Left hindlimb (tissue), 1 donor: ENCODE results near the gene CPNE2.

Experiments used
- DNase-seq: peaks from one replicate; pipeline ENCODE4 v3.0.0-alpha.2; 2018

Gene CPNE2

GRCh38 chr16:57127037-57127763, 34.8 kb downstream of the CPNE2 start:
- DNase-seq = no peak

DNA sequence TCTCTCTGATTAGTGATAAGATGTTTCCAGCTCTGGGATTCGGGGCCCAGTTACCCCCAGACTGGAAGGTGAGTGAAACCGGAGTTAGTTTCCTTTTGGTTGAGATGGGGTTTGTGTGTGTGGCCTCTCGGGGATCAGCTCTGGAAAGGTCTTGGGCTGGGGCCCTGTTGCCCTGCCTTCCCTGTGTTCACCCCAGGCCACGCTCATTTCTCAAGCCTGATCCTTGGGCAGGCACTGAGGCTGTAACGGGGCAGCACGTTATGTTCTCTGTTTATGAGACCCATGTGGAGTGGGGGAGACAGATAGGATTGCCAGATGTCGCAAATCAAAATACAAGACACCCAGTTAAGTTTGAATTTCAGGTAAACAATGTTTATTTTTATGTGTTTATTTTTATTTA, 35.5 kb downstream of the CPNE2 start:
- no peak for DNase-seq

- no peak for DNase-seq
Measured at GRCh38 chr16:57128771-57129389, 36.5 kb downstream of the CPNE2 start.

DNA sequence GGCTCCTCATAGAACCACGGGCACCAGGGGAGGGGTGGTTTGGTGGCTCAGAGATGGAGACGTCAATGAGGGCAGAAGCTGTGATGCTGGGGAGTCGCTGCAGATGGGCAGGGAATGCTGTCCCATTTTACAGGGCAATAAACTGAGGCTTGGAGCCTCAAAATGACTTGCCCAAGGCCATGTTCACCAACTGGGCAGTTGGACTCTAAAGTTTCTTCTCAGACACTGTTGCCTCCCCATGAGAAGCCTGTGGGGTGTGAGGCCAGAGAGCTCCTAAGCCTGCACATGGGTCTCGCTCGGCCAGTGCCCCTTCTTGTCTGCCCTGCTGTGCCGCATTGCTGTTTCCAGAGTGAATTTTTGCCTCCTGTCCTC, 38.6 kb downstream of the CPNE2 start:
- no peak for DNase-seq

- no peak for DNase-seq
Measured at GRCh38 chr16:57131351-57131970, 39.1 kb downstream of the CPNE2 start.

DNA sequence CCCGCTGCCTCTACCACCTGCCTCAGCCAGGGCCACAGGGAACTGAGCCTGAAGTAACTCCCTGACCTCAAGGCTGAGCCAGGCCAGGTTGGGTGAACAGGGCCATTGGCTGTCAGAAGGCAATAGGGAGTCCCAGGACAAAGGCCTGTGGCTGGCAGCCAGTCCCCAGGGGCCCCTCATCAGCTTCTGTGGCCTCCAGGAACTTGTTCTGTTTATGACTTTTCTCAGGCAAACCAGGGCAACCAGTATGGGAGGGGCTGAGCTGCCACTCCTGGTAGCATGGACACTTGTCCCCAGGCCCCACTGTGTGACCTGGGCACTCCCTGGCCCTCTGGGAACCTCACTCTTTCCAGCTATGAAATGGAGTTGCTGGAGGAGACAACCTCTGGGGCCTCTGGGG, 40.1 kb downstream of the CPNE2 start:
- DNase-seq = no peak

DNA sequence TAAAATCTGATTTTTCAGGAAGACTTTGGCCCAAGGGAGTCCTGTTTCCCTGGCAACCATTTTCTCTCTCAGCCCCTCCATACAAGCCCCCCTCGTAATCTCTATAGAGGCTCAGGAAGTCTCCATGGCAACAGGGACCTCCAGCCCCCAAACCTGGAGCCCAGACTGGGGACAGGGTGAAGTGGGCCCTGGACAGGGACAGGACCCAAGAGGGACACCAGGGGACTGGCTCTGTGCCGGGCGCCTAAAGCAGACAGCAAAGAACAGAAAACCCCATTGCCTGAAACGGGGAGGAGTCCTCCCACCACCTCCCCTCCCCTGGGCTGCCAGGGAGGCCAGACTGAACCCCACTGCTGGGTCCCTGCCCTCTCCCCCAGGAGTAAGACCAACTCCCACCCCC, 40.6 kb downstream of the CPNE2 start:
- DNase-seq = no peak

DNA sequence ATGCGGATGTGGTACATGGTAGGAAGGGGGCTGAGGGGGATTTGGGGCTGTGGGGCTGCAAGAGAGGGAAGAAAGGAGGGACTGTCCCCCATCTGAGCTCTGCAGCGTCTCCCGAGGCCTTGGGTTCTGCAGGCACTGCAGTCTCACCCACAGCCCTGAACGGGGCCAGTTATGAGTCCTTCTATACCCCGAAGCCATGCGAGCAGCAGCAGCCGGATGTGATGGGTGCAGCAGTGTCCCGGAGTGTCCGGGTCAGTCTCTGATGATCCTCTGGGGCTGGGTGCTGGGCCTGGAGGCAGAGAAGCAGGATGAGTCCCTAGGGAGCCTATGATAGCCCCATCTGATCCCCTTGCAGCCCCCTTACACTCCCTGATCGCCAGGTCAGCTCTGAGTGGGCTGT, 41.5 kb downstream of the CPNE2 start:
- DNase-seq = no peak

- no peak for DNase-seq
Measured at GRCh38 chr16:57134982-57135381, 42.6 kb downstream of the CPNE2 start.

DNA sequence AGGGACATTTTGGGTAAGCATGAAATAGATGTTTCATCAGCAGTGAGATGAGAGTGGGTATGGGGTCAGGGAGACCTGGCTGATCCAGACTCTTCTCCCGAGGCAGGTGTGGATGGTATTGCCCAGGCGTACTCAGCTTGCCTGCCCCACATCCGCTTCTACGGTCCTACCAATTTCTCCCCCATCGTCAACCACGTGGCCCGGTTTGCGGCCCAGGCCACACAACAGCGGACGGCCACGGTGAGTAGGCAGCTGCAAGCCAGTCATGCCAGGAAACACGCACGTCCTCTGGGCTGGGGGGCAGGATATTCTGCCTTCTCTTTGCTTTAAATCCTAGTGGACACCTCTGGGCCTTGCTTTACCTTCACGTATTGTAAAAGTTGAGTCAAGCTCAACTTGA, 44.7 kb downstream of the CPNE2 start:
- DNase-seq = no peak

DNA sequence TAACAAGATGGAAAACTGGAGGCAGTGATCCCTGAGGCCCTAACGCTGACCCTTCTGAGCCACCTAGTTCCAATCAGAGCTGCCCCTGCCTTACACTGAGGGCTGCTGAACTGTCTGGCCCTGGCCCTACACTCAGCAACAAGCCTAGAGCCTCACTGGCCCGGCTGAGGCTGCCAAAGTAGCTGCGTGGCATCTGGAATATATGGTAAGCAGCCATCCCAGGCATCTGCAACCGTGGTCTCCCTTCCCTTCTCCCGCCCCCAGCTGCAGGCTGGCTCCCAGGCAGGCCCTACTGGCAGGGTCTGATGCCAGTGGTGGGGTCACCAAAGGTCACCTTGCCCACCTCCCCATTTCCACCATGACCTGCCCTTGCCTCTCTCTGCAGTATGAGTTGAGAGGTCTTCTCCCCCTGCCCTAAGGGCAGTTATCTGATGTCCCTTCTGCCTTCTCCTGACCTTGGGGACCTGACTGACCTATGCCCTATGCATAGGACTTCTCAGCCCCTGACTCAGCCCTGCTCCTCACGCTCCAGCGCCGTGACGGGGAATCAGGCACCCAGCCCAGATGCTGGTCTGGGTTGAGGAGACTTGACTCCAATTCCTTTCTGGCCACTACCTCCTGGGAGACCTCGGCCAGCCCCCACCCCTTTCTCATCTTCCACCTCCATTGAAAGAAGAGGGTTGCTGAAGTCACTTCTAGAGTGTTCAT, 45.3 kb downstream of the CPNE2 start:
- no peak for DNase-seq

GRCh38 chr16:57138281-57138935, 46.0 kb downstream of the CPNE2 start:
- no peak for DNase-seq

DNA sequence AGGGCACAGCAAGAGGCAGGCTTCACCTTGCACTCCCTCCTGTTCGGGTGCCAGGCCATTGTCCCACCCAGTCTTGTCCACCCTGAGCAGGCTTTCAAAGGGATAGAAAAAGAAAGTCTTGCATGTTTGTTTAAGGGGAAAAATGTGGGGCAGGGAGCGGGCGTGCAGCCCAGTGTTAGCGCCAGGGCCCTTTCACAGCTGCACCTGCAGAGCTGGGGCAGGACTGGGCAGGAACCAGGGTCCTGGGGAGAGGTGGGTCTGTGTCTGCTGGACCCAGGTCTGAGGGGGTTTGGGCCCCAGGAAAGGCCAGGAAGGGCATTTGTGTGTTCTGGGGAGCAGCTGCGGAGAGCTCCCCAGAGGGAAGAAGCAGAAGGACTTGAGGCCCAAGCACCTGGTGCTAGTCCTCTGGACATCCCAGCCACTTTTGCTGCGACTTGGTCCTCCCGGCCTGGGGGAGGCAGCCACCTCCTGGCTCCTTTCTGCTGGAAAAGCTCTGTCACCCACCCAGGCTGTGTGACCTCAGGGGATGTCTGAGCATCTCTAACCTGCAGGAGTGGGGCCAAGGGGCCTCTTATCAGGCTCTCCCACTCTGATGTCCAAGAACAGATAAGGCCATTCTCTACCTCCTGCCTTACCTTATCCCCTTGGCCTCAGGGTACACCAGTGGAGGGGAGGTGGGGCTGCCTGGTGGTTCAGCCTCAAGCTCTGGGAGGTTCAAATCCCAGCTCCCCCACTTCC, 48.7 kb downstream of the CPNE2 start:
- no peak for DNase-seq

DNA sequence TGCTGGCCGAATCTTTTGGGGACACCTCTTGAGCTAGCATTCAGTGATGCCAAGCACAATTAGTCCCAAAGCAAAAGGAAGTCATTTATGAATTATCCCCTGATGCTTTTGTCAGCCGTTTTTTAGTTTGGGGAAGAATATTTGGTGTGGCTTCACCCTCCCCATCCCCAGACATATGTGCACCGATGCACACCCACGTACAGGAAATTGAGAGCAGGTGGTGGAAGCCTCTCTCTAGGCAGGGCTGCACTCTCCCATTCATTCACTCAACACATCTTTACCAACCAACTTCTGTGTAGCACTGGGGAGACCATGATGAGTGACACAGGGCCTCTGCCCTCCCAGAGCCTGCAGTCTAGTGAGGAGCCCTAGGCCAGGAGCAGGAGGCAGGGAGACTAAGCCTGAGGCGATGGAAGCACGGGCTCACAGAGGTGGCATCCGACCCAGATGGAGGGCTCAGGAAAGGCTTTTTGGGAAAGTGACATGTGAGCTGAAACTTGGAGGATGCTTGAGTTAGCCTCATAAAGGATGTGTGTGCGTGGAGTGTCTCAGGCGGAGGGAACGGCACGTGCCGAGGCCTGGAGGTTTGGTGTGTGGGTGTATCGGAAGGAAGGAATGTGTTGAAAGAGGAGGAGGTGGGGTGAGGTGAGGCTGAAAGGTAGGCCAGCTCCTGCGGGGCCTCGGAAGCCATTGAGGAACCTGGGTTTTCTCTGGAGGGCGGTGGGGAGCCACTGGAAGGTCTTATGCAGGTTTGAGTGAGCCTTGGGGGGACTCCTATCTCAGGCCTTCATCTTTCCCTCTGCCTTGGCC, 49.6 kb downstream of the CPNE2 start:
- no peak for DNase-seq

DNA sequence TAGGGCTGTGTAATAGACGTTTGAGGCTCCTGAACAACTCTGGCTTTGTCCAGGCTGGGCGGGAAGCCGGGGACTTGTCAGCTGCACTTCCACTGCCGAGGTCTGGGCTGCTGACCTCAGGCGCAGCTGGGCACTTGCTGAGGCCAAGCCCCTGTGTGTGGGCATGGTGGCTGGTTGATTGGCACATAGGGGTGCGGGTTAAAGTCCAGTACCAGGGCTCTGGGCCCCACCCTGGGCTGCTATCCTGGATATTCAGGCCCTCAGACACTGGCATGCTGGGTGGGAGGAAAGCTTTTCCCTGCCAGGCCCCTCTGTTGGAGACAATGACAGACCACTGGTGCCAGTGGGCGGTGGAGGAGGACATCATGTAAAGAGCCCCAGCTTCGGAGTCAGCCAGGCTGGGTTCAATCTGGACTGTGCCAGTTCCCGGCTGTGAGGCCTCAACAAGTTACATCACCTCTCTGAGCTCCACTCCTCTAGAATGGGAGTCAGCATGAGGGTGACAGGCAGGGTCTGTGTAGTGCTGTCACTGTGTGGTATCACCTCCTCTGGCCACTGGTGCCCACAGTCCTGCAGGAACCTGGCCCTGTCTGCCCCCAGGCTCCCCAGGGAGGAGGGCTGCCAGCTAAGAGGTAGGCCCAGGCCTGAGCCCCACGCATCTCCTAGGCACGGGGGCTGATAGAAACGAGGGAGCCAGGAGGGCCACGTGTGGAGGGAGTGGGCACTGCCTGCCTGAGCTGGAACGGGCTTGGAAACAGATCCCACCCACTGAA, 51.0 kb downstream of the CPNE2 start:
- peak; percentile 36 for DNase-seq

- DNase-seq = no peak
Measured at GRCh38 chr16:57144027-57144426, 51.6 kb downstream of the CPNE2 start.

DNA sequence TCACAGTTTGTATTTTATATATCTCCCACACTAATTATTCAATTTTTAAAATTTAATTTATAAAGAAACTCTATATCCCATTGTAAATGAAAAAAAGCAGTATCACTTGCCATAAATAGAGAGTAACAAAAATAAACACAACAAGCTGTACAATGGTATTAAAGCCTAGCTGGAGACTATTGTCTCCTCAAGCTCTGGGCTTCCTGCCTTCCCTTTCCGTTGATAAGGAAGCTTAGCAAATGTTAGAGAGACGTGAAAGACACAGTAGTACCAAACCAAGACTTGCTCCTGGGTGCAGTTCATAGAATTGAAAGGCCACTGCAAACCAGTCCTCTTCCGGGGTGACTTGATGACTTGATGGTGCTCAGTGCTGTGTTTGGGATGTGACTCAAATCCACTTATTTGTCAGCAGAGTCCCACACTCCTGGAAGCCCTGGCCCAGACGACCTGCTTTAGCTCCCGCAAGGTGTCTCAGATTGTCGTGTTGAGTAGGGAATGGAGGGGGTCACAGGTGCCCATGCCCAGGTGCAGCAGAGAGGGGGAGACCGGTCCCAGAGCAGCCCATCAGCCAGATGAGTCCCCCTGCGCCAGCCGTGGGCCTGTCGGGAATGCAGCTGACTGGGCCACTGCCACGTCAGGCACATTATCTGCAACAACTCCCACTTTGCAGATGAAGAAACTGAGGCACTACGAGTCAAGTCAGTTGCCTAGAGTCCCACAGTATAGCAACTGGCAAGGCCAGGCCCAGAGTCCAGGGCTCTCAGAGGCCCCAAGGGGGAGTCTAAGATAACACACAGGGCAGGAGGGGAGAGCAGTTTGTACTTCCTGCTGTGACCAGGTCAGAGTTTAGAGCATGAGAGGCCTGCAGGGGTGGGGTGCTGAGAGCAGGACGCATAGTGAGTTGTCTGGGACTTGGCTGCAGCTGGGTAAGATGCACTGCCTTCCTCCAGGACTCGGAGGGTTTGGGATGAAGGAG, 53.0 kb downstream of the CPNE2 start:
- no peak for DNase-seq

DNA sequence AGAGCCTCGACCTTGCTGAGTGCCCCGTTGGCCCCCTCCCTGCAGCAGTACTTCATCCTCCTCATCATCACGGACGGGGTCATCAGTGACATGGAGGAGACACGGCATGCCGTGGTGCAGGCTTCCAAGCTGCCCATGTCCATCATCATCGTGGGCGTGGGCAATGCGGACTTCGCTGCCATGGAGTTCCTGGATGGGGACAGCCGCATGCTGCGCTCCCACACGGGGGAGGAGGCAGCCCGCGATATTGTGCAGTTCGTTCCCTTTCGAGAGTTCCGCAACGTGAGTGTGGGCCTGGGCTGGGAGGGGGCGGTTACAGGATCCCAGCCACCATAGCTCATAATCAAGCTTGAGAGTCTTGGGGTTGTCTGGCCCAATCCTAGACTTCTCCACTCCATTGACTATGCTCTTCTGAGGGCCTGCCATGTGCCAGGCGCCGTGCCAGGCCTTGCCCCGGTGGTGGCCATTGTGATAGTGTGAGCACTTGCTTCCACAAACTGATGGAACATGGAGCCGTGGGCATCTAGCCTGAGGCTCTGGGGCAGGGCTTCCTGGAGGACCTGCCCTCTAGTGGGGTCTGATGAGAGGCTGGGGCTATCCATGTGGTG, 53.8 kb downstream of the CPNE2 start:
- DNase-seq = no peak

- no peak for DNase-seq
Measured at GRCh38 chr16:57146735-57147134, 54.4 kb downstream of the CPNE2 start.
